Skeletal muscle tissue (tissue), 4 donors: ENCODE data around the gene DCN. TPM values are rescaled to one million over a fixed set of nuclear protein-coding genes. Genes with fewer than 3 reads are reported as not detected.

Source experiments
- H3K27ac ChIP-seq: one replicate; pipeline ENCODE4 v1.7.0; 2013; ENCODE audit warnings: mild to moderate bottlenecking, low read depth, low read length, inconsistent platforms
- H3K27me3 ChIP-seq, 3 donors: one replicate each; pipeline ENCODE4 v1.7.0; 2013; ENCODE audit warnings: low read length in 3 of 3; ENCODE audit not compliant: control insufficient read depth in 3 of 3, insufficient read depth in 3 of 3
- H3K36me3 ChIP-seq, 3 donors: one replicate each; pipeline ENCODE4 v1.7.0; 2013; ENCODE audit warnings: low read length in 3 of 3; ENCODE audit not compliant: control insufficient read depth in 3 of 3, insufficient read depth in 3 of 3
- H3K4me1 ChIP-seq, 3 donors: one replicate each; pipeline ENCODE4 v1.7.0; 2013; ENCODE audit warnings: low read length in 3 of 3, mild to moderate bottlenecking in 3 of 3; ENCODE audit not compliant: control insufficient read depth in 3 of 3, insufficient read depth in 3 of 3
- H3K4me3 ChIP-seq, 3 donors: one replicate each; pipeline ENCODE4 v1.7.0; 2013; ENCODE audit warnings: low read length in 3 of 3
- H3K9ac ChIP-seq, 3 donors: one replicate each; pipeline ENCODE4 v1.7.0; 2013; ENCODE audit warnings: low read length in 3 of 3, mild to moderate bottlenecking in 3 of 3, moderate library complexity in 2 of 3, low read depth in 1 of 3
- H3K9me3 ChIP-seq, 3 donors: one replicate each; pipeline ENCODE4 v1.7.0; 2013; ENCODE audit warnings: low read length in 3 of 3; ENCODE audit not compliant: control insufficient read depth in 3 of 3
- total RNA-seq: library from RNA; depleted of rRNA; stranded (reverse); fragments of >200 nt; gene quantifications from one replicate; pipeline ENCODE4 v1.2.3, GENCODE V29; 2014
- donor health status: Osteomylitis.

Gene DCN
- total RNA-seq, 1 donor from 2014 or later: 688 TPM

DNA sequence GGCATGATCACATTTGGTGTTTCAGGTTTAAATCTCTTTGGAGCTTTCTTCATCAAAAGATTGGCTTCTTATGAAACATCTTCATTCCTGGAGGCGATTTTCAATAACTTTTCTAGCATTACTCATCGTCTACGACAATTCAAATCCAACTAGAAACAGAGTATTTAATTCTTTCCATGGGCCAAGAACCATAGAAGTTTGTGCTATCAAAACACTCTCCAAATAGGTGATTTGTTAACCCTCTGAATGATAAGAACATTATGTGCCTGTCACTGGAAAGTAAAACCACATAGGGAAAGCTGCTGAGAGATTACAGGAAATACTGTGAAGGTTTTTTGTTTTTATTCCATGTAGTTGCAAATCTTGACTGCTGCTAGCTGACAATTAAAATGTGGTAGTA lies 6.9 kb upstream of the DCN start:
- no peaks in the 10 kb centered on the region for H3K4me1 ChIP-seq
- H3K27me3 ChIP-seq: no peaks in the 10 kb centered on the region
- no peak overlapping the region for H3K27ac ChIP-seq
- H3K9me3 ChIP-seq: no peaks in the 10 kb centered on the region
- no peak overlapping the region for H3K4me3 ChIP-seq
- H3K36me3 ChIP-seq: no peaks in the 10 kb centered on the region
- H3K9ac ChIP-seq: no peak overlapping the region

DNA sequence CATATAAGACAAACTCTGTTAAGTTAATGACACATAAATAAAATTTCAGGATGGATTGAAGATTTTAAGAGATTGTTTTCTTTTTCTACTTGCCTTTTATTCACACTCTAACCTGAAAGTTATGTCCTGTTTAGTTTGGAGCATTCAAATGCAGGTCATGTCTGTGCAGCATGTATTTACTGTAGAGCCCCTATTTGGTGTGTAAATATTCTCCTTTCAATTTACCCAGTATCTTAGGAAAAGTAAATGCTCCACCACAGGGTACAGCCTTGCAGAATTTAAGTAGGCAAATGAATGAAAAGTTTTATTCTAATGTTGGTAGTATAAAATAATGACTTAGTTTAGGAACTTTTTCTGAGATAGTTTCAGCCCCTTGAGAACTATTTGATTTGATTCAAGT lies 6.2 kb upstream of the DCN start:
- Histone ChIP-seq H3K4me1 (no peaks in the 10 kb centered on the region), H3K27ac (no peak overlapping the region), H3K36me3 (no peaks in the 10 kb centered on the region), H3K27me3 (no peaks in the 10 kb centered on the region), H3K9ac (no peak overlapping the region), H3K4me3 (no peak overlapping the region), H3K9me3 (no peaks in the 10 kb centered on the region)

DNA sequence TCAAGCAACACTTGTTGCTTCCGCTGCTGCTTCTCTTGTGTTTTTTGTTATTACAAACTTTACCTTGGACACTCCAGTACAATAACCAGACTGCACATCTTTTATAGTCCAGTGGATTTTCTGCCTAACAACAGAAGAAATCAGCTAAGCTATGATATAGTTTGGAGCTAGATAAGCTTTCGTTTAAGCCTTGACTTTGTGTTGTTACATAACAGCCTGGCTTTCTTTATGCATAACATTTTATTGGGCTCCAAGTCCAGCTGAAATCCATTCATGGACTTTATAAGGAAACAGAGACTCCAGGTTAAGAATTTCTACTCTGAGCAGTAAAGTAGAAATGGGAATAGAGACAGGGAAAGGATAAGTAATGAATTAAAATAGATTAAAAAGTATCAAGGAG lies 3.5 kb upstream of the DCN start:
- H3K4me1 ChIP-seq: no peaks in the 10 kb centered on the region
- no peaks in the 10 kb centered on the region for H3K27me3 ChIP-seq
- no peak overlapping the region for H3K27ac ChIP-seq
- H3K36me3 ChIP-seq: no peaks in the 10 kb centered on the region
- H3K9ac ChIP-seq: no peak overlapping the region
- H3K4me3 ChIP-seq: no peak overlapping the region
- no peaks in the 10 kb centered on the region for H3K9me3 ChIP-seq

DNA sequence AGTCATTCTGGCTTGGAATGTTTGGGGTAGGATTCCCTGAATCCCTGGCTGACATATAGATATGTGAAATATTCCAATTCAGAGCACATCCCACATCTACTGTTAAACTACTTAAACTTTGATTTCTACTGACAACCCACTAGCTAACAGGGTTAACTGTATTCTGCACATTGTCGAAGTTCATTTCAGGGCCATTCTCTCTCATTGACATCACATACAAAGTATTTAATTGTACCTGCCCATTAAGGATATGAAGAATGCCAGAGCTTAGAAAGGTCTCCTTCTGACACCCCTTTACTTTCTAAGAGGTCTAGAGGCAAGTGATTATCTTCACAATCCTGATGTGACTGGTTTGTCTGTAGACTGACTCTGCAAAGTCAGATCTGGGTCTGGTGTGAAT lies 2.8 kb upstream of the DCN start:
- Histone ChIP-seq H3K27ac (no peak overlapping the region), H3K27me3 (no peaks in the 10 kb centered on the region), H3K4me1 (no peaks in the 10 kb centered on the region), H3K9me3 (no peaks in the 10 kb centered on the region), H3K4me3 (no peak overlapping the region), H3K9ac (no peak overlapping the region), H3K36me3 (no peaks in the 10 kb centered on the region)

DNA sequence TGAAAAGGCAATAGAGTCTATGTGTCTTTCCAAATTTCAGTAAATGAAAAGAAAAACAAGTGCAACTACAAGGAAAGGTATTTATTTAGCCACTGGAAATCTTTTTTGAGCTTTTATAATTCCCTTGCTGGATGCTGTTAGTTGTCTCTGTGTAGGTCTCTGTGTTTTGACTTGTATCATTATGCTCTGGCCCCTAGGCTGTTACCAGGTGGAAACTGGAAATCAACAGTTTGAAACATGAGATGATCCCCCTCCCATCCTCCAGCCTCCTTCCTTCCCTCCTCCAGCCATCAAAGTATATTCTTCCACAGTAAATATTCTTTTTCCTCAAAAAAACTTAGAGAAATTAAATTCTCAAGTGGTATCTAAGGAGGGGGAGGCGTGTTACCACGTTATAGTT lies 934 bp upstream of the DCN start:
- Histone ChIP-seq H3K36me3 (no peaks in the 10 kb centered on the region), H3K27ac (no peak overlapping the region), H3K4me3 (no peak overlapping the region), H3K9ac (no peak overlapping the region), H3K9me3 (no peaks in the 10 kb centered on the region), H3K27me3 (no peaks in the 10 kb centered on the region), H3K4me1 (no peaks in the 10 kb centered on the region)

DNA sequence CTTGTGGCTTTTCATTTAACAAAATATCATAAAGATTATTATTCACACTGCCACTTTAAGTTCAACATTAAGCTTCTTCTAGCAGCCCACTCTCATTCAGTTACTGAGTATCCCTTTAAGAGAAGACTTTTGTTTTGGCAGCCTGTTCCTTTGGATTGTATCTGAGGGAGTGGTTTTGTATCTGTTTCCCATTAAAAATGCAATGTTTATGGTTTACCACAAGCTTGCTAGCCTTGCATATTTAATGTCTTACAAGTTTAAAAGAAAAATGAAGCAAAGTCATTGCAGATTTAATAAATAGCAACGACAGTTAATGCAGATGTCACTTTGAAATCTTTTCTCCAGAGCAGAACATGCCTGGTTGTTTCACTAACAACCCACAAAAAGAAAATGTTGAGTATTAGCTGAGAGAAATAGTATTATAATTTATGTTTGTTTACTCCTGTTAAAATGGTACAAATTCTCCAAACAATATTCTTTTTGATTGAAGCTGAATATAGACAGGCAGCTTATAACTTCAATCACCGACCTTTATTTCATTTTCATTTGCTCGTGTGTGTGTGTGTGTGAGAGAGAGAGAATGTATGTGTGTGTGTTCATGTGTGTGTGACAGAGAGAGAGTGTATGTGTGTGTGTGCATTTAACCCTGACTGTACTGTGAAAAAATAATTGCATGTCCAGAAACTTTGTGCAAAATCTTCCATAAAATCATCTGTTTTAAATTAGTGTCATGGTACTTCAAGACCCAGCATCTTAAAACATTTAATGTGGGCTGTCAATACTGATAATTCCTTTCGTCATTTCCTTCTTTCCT lies 1.8 kb downstream of the DCN start:
- peak overlapping the region; percentile 10 for H3K27ac ChIP-seq
- no peaks in the 10 kb centered on the region for H3K27me3 ChIP-seq
- H3K4me1 ChIP-seq: no peaks in the 10 kb centered on the region
- H3K9ac ChIP-seq: peak overlapping the region in 2 of 3 donors; percentile 51 to 69
- peak overlapping the region; percentile 4 to 73 (median 16) for H3K4me3 ChIP-seq
- H3K9me3 ChIP-seq: no peaks in the 10 kb centered on the region
- H3K36me3 ChIP-seq: no peaks in the 10 kb centered on the region

DNA sequence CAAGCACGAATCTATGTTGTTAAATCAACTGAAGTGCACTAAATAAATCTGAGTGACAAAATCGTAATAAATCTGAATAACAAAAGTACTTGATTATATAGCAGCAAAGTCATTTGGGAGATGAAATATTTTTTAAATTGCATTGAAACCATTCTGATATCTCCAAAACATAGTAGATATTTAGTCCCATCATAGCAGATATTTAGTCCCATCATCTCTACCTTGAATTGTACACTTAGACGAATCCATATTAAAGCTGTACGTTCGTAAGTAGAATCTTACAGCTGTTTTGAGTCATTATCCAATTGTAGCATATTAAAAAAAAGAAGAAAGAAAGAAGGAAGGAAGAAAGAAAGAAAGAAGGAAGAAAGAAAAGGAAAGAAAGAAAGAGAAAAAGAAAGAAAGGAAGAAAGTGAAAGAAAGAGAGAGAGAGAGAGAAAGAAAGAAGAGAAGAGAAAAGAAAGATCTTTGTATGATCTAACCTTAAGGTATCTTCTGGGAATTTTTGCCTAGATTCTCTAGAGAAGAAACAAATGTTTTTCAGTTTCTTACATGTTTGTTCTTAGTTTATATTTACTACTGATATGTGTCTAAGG lies 2.6 kb downstream of the DCN start:
- no peaks in the 10 kb centered on the region for H3K27me3 ChIP-seq
- H3K27ac ChIP-seq: no peak overlapping the region
- peak overlapping the region in 2 of 3 donors; percentile 51 to 69 for H3K9ac ChIP-seq
- no peaks in the 10 kb centered on the region for H3K4me1 ChIP-seq
- H3K9me3 ChIP-seq: no peaks in the 10 kb centered on the region
- peak overlapping the region in 2 of 3 donors; percentile 8 to 73 for H3K4me3 ChIP-seq
- no peaks in the 10 kb centered on the region for H3K36me3 ChIP-seq

DNA sequence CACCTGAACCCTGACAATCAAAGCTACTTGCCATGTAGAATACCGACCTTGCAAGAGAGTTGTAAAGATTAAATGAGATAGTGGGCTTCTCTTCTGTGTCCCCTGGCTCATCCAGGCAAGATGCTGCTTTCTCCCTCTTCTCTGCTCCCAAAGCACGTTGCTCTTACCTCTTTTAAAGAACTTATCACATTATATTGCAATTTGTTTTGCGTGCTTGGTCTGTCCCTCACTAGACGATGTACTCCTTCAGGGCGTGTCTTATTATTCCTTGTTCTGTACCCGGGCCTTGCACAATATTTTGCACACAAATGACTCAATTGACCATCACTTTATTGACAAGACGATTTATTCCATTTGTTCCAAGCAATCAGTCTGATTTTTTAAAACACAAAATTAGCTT lies 3.3 kb downstream of the DCN start:
- H3K4me3 ChIP-seq: peak overlapping the region; percentile 6 to 73 (median 36)
- H3K27ac ChIP-seq: no peak overlapping the region
- H3K4me1 ChIP-seq: no peaks in the 10 kb centered on the region
- H3K27me3 ChIP-seq: no peaks in the 10 kb centered on the region
- H3K9ac ChIP-seq: peak overlapping the region in 1 of 3 donors; percentile 62
- no peaks in the 10 kb centered on the region for H3K36me3 ChIP-seq
- H3K9me3 ChIP-seq: no peaks in the 10 kb centered on the region

DNA sequence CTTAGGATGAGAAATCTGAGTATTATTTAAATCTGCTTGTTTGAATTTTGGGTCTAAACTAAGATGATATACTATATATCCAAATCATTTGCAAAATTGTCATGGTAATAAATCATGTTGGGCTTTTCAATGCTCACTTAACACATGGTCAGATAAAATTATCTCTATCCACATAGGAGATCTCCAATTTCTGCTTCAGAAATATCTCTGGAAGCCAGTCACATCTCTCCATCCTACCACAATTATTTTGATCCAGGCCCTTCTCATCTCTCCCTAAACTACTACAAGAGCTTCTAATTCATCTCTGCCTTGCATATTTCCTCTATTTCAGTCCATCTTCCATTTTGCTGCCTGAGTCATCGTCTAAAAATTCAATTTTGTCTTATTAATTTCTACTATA lies 3.8 kb downstream of the DCN start:
- Histone ChIP-seq H3K27ac (no peak overlapping the region), H3K36me3 (no peaks in the 10 kb centered on the region), H3K27me3 (no peaks in the 10 kb centered on the region), H3K4me1 (no peaks in the 10 kb centered on the region), H3K9ac (peak overlapping the region in 1 of 3 donors; percentile 34), H3K9me3 (no peaks in the 10 kb centered on the region), H3K4me3 (peak overlapping the region in 1 of 3 donors; percentile 73)

DNA sequence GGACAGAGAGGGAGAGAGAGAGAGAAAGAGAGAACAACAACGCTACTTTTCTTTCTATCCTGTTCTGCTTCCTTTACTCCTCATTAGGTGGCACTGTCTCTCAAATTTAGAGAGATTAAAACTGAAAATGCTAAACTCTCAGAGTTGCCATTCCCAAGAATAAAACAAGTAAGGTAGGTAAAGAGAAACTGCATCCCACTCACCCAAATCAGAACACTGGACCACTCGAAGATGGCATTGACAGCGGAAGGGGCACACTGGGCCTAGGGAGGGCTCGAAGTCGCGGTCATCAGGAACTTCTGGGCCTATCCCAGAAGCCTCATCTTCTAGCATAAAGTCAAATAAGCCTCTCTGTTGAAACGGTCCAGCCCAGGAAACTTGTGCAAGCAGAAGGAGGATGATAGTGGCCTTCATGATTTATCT lies 4.5 kb downstream of the DCN start:
- Histone ChIP-seq H3K27ac (no peak overlapping the region), H3K36me3 (no peaks in the 10 kb centered on the region), H3K27me3 (no peaks in the 10 kb centered on the region), H3K9ac (peak overlapping the region in 2 of 3 donors; percentile 51 to 60), H3K4me1 (no peaks in the 10 kb centered on the region), H3K9me3 (no peaks in the 10 kb centered on the region), H3K4me3 (peak overlapping the region; percentile 23 to 73 (median 47))
